Stimulated activated CD4-positive, alpha-beta T cell treated with anti-CD3 and anti-CD28 coated beads, Interleukin-4, amount 100 ng/mL, for 48 hours (primary cell): ENCODE results near the gene PHF1.

Source experiments
- DNase-seq, 2 donors: peaks; one replicate each; pipeline ENCODE4 v3.0.0-alpha.2; 2020; ENCODE audit warnings: low read depth in 2 of 2

PHF1 gene

GRCh38 chr6:33454009-33454946 is 43.5 kb downstream of the PHF1 start, which contains the start of gene ZBTB9:
Gene ZBTB9 (plus strand): TSS chr6:33454576. CDS start chr6:33455101, 525 bp downstream.
- DNase-seq = peak; percentile 88 to 92

DNA sequence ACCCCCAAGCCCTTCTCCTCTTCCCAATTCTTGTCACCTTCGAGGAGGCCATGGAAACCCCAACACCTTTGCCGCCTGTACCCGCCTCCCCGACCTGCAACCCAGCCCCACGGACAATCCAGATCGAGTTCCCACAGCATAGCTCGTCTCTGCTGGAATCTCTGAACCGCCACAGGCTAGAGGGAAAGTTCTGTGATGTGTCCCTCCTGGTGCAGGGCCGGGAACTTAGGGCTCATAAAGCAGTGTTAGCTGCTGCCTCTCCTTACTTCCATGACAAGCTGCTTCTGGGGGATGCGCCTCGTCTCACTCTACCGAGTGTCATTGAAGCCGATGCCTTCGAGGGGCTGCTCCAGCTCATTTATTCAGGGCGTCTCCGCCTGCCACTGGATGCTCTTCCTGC is 44.2 kb downstream of the PHF1 start:
- DNase-seq = no peak

- no peak for DNase-seq
These were observed 45.3 kb downstream of the PHF1 start for GRCh38 chr6:33456156-33456555.

GRCh38 chr6:33458676-33459075 is 47.9 kb downstream of the PHF1 start:
- DNase-seq = no peak

GRCh38 chr6:33459226-33459625 is 48.4 kb downstream of the PHF1 start:
- DNase-seq = no peak
